ENCODE results near the gene YWHAE.
"Not testable (repeated sequence)": the region's sequence is repeated elsewhere in the genome, so short reads cannot be mapped to it uniquely, and the experiment has no call there.

The YWHAE gene

GRCh38 chr17:1412185-1413110, 12.4 kb upstream of the YWHAE start:
- FAIRE-seq = no peak

- FAIRE-seq = no peak
These were observed 2.2 kb upstream of the YWHAE start for GRCh38 chr17:1402262-1402586.

GRCh38 chr17:1398931-1399678, 917 bp downstream of the YWHAE start:
- FAIRE-seq = no peak

GRCh38 chr17:1398028-1398427, 2.0 kb downstream of the YWHAE start:
- no peak for FAIRE-seq

GRCh38 chr17:1395876-1396665, 4.0 kb downstream of the YWHAE start:
- not testable (repeated sequence) for FAIRE-seq

GRCh38 chr17:1391577-1391976, 8.4 kb downstream of the YWHAE start:
- no peak for FAIRE-seq

GRCh38 chr17:1390432-1391367, 9.3 kb downstream of the YWHAE start:
- FAIRE-seq = no peak

- FAIRE-seq = not testable (repeated sequence)
These were observed 12.4 kb downstream of the YWHAE start for GRCh38 chr17:1387490-1388227.

GRCh38 chr17:1386675-1387190, 13.3 kb downstream of the YWHAE start:
- FAIRE-seq = not testable (repeated sequence)

- no peak for FAIRE-seq
These were observed 13.8 kb downstream of the YWHAE start for GRCh38 chr17:1386265-1386664.

- FAIRE-seq = no peak
These were observed 14.2 kb downstream of the YWHAE start for GRCh38 chr17:1385861-1386260.

GRCh38 chr17:1384905-1385435, 15.1 kb downstream of the YWHAE start:
- FAIRE-seq = no peak

- FAIRE-seq = no peak
These were observed 20.1 kb downstream of the YWHAE start for GRCh38 chr17:1379930-1380313.

GRCh38 chr17:1379208-1379929, 20.7 kb downstream of the YWHAE start:
- FAIRE-seq = no peak

GRCh38 chr17:1378476-1378860, 21.6 kb downstream of the YWHAE start:
- not testable (repeated sequence) for FAIRE-seq

- FAIRE-seq = no peak
These were observed 22.7 kb downstream of the YWHAE start for GRCh38 chr17:1377334-1377733.

- no peak for FAIRE-seq
These were observed 24.0 kb downstream of the YWHAE start for GRCh38 chr17:1376061-1376460.

- FAIRE-seq = no peak
These were observed 24.4 kb downstream of the YWHAE start for GRCh38 chr17:1375615-1376014.

- FAIRE-seq = no peak
These were observed 25.4 kb downstream of the YWHAE start for GRCh38 chr17:1374431-1375177.

Measured in islet of Langerhans (tissue), 1 donor.